Measurements from ENCODE around the gene ZNF567.

- no peak for TF ChIP-seq CTCF (IDR thresholded peaks at IDR 0.05)
- no peak for TF ChIP-seq REST (IDR thresholded peaks at IDR 0.05; ENCODE audit: insufficient read depth in 1 of 2, low read depth in 2 of 2, low read length in 1 of 2)
- no peak for TF ChIP-seq POLR2AphosphoS5 (IDR thresholded peaks at IDR 0.05; ENCODE audit: low read depth, low read length)
- TF ChIP-seq TCF7L2 (IDR thresholded peaks at IDR 0.05; ENCODE audit: low read depth, low read length), result no peak
Observed at GRCh38 chr19:36709423-36709822, 22.0 kb downstream of the ZNF567 start.
